ENCODE results near the gene SLC51A. TPM values are rescaled to one million over a fixed set of nuclear protein-coding genes. Genes with fewer than 3 reads are reported as not detected.
"Not testable (repeated sequence)": the region's sequence is repeated elsewhere in the genome, so short reads cannot be mapped to it uniquely, and the experiment has no call there.

Gene SLC51A
- total and polyA plus RNA-seq, 12 donors = 1.2 to 73.1 (median 12.7) TPM

DNA sequence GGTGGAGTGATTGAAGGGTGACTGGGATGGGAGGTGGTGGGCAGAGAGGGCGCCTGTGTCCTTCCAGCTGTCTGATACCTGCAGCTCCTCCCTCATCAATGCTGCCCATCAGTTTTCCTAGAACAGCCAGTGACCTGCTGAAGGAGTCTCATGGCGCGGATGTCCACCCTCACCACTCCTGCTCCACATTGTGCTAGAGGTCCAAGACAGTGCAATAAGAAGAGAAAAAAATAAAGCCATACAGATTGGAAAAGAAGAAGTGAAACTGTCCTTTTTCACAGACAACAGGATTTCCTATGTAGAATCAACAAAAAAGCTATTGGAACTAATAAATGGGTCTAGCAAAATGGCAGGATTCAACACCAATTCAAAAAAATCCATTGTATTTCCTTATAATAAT, 12.5 kb upstream of the SLC51A start:
- peaks cover 0 to 5% of the 10 kb centered on the region in 2 donors for H3K4me1 ChIP-seq (replicated peaks in 1 of 2)
- intact Hi-C loops (cut with DNase I) = no loop called here
- 72 to 90% (median 84%) methylated on average over 3 of the region's 3 CpGs for WGBS, 4 donors
- no peak overlapping the region for H3K4me3 ChIP-seq
- no peak overlapping the region for H3K27ac ChIP-seq
- no peaks in the 10 kb centered on the region for H3K27me3 ChIP-seq
- no peak for DNase-seq
- H3K9me3 ChIP-seq (replicated peaks in 1 of 3) = no peaks in the 10 kb centered on the region
- no peaks in the 10 kb centered on the region for H3K36me3 ChIP-seq (replicated peaks in 1 of 2)
- TF ChIP-seq CTCF (IDR thresholded peaks at IDR 0.05) (no peak), POLR2A (IDR thresholded peaks at IDR 0.05) (no peak)

DNA sequence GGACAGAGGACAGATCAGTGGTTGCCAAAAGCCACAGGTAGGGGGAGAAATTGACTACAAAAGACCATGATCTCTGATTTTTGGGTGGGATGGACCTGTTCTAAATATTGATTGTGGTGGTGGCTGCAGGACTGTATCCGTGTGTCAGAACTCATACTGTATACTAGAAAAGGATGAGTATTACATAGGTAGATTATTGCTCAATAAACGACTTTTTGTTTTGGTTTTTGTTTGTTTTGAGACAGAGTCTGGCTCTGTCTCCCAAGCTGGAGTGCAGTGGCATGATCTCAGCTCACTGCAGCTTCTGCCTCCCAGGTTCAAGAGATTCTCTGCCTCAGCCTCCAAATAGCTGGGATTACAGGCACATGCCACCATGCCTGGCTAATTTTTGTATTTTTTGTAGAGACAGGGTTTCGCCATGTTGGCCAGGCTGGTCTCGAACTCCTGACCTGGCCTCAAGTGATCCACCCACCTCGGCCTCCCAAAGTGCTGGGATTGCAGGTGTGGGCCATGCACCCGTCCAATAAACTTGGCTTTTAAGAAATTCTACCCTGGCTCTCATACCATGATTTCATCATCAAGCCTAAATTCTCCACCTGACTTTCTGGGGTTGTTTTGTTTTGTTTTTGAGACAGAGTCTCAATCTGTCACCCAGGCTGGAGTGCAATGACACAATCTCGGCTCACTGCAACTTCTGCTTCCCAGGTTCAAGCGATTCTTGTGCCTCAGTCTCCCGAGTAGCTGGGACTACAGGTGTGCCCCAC, 10.7 kb upstream of the SLC51A start:
- WGBS, 4 donors = 86 to 91% (median 90%) methylated on average over 9 of the region's 9 CpGs
- H3K9me3 ChIP-seq (replicated peaks in 1 of 3); H3K27ac ChIP-seq; H3K36me3 ChIP-seq (replicated peaks in 1 of 2); intact Hi-C loops (cut with DNase I); DNase-seq; H3K4me3 ChIP-seq; H3K27me3 ChIP-seq; H3K4me1 ChIP-seq (replicated peaks in 1 of 2): not testable (repeated sequence)

GRCh38 chr3:196207159-196207832, 9.0 kb upstream of the SLC51A start:
- WGBS, 4 donors = 11 to 92% (median 34%) methylated on average over 2 to 36 of the region's 70 CpGs
- H3K4me3 ChIP-seq = peak overlapping the region in 2 of 4 donors; percentile 43 to 68
- H3K27me3 ChIP-seq = no peaks in the 10 kb centered on the region
- TF ChIP-seq POLR2A (IDR thresholded peaks at IDR 0.05) = peak in 1 of 2 donors; percentile 14
- TF ChIP-seq CTCF (IDR thresholded peaks at IDR 0.05) = no peak
- peak overlapping the region in 1 of 5 donors; percentile 26 for H3K27ac ChIP-seq
- peaks cover 0 to 9% of the 10 kb centered on the region in 2 donors for H3K4me1 ChIP-seq (replicated peaks in 1 of 2)
- intact Hi-C loops (cut with DNase I) = no loop called here
- no peaks in the 10 kb centered on the region for H3K9me3 ChIP-seq (replicated peaks in 1 of 3)
- no peaks in the 10 kb centered on the region for H3K36me3 ChIP-seq (replicated peaks in 1 of 2)
- DNase-seq = peak in 5 of 7 donors; percentile 48 to 62 (median 57)

DNA sequence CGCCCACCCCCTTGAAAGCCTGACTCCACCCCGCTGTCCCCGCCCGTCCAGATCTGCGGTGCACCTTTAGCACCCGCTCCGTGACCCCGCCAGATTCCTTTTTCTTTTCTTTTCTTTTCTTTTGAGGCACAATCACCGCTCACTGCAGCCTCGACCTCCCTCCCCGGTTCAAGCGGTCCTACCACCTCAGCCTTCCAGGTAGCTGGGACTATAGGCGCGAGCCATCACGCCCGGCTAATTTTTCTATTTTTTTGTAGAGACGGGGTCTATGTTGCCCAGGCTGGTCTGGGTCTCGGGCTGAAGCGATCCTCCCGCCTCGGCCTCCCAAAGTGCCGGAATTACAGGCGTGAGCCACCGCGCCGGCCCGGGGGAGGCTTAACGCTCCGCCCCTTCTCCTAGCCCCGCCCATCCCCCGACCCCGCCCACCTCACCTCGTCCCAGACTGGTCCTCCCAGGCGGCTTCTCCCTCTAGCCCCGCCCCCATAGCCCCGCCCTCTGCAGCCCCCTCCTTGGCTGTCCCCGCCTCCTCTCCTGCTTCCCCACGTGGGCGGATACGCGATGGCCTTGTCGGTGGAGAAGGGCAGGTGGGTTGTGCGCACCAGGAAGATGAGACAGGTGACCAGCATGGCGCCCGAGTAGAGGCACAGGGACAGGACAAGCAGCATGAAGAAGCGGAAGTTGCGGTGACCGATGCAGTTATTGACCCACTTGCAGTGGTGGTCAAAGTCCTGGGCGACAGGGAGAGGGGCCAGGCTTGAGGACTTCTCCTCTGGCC, 8.3 kb upstream of the SLC51A start:
- intact Hi-C loops (cut with DNase I) = no loop called here
- peak overlapping the region in 2 of 4 donors; percentile 32 to 62 for H3K4me3 ChIP-seq
- H3K27me3 ChIP-seq = no peaks in the 10 kb centered on the region
- peak; percentile 79 to 93 (median 89) for DNase-seq
- TF ChIP-seq POLR2A (IDR thresholded peaks at IDR 0.05) (no peak), CTCF (IDR thresholded peaks at IDR 0.05) (no peak)
- H3K4me1 ChIP-seq (replicated peaks in 1 of 2) = peaks cover 0 to 9% of the 10 kb centered on the region in 2 donors
- H3K36me3 ChIP-seq (replicated peaks in 1 of 2) = no peaks in the 10 kb centered on the region
- 18 to 29% (median 25%) methylated on average over 20 to 49 of the region's 49 CpGs for WGBS, 4 donors
- H3K27ac ChIP-seq = peak overlapping the region in 3 of 5 donors; percentile 47 to 64 (median 59)
- H3K9me3 ChIP-seq (replicated peaks in 1 of 3) = no peaks in the 10 kb centered on the region
